LHCN-M2 (cell line): ENCODE data around the gene CACNB3. TPM values are rescaled to one million over a fixed set of nuclear protein-coding genes. Genes with fewer than 3 reads are reported as not detected.
A peak's percentile ranks its signal among the peaks of the same experiment; 100 is the strongest.
"Not testable (repeated sequence)": the region's sequence is repeated elsewhere in the genome, so short reads cannot be mapped to it uniquely, and the experiment has no call there.

Experiments used
- DNase-seq: peaks from one replicate; pipeline ENCODE4 v3.0.0-alpha.2; 2012; ENCODE audit warnings: low read depth
- total RNA-seq: library from RNA; depleted of rRNA; stranded (reverse); fragments of >200 nt; gene quantifications from 2 replicates; pipeline ENCODE4 v1.2.3, GENCODE V29; 2014; rRNA removed

Gene CACNB3
- total RNA-seq, 1 experiment from 2014 or later: 29.4 TPM

- DNase-seq: no peak
These were observed 36.2 kb downstream of the CACNB3 start for GRCh38 chr12:48854488-48854887.

DNA sequence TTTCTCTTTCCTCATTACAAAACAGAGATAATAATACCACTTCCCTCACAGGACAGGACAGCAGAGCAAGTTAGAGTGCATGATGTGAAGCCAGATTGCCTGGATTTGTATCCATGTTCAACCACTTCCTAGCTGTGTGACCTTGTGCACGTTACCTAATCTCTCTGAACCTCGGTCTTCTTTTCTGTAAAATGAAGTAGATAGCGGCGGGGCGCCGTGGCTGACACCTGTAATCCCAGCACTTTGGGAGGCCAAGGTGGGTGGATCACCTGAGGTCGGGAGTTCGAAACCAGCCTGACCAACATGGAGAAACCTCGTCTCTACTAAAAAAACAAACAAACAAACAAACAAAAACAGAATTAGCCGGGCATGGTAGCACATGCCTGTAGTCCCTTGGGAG lies 36.6 kb downstream of the CACNB3 start:
- not testable (repeated sequence) for DNase-seq

DNA sequence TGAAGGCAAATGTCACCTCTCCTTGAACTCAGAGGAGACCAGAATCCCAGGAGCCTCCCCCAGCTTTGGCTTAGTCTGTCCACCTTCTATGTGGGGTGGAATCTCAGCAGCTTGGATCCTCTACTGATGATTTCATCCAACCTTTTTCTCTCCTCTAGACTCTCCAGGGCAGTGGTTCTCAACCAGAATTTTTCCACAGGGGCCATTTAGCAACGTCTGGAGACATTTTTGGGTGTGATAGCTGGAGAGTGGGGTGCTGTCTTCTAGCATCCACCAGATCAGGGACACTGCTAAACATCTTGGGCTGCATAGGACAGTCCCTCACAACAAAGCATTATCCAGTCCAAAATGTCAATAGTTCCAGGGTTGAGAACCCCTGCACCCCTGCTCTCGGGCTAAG lies 38.1 kb downstream of the CACNB3 start:
- DNase-seq: no peak

GRCh38 chr12:48857278-48857994 lies 39.1 kb downstream of the CACNB3 start:
- no peak for DNase-seq

DNA sequence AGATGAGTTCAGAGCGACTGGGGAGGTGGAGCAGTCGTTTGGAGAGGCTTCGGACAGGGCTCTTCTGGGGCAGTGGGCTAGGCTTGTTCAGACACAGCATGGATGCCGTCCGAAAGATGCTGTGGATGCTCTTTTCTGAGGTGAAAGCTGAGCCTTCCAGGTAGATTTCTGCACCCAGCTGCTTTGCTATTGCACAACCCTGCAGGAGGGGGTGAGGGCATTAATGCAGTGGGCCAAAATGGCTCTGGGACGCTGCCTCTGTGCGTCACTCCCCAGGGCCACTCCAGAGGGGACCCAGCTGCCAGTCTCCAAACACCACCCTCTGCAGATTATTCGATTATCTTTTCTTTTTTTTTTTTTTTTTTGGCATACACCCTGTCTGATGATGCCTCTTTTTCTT lies 39.7 kb downstream of the CACNB3 start:
- no peak for DNase-seq

DNA sequence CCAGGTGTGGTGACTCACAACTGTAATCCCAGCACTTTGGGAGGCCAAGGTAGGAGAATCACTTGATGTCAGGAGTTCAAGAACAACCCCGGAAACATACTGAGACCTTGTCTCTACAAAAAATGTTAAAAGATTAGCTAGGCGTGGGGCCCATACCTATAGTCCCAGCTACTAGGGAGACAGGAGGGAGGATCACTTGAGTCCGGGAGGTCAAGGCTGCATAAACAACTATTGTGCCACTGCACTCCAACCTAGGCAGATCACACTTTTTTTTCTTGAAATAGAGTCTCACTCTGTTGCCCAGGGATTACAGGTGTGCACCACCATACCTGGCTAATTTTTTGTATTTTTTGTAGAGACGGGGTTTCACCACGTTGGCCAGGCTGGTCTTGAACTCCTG lies 41.3 kb downstream of the CACNB3 start:
- DNase-seq: no peak

DNA sequence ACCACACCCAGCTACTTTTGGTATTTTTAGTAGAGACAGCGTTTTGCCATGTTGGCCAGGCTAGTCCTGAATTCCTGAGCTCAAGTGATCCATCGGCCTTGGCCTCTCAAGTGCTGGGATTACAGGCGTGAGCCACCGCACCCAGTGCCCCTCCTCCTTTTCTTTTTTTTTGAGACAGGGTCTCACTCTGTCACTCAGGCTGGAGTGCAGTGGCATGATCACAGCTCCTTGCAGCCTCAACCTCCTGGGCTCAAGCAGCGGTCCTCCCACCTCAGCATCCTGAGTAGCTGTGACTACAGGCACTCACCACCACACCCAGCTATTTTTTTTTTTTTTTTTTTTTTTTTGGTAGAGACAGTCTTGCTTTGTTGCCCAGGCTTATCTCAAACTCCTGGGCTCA lies 41.9 kb downstream of the CACNB3 start:
- DNase-seq: not testable (repeated sequence)

DNA sequence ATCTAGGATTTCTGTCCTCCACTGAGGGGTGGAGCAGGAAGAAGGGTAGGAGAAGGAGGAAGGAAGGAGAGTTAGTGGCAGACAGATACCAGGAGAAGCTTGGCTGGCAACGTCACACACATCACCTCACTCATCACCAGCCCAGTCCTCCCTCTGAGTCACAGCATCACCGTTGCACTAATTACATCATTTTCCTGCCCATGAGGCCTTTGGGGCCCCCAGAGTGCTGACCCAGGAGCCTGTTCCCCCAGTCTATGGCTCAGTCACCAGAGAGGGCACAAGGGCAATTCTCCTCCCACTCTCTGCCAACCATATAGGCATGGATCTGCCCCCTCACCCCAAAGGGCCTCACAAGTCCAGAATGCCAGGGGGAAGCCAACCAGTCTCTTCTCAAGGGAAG lies 42.8 kb downstream of the CACNB3 start:
- no peak for DNase-seq

DNA sequence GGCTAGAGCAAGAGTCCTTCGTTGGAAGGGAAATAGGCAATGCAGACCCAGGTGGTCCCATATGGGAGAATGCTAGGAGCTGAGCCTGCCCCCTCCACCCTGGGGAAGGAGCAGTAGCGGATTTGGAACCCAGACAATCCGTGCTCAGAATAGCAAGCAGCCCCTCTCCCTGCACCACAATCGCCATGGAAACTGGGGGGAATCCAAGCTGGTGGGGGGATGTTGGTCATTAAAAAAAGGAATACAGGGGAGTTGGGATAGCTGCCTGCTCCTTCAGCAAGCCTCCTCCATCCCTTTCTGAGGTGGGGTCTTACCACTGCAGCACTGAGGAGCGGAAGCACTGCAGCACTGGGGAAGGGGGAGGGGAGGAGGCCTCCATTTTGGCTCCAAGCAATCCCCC lies 44.5 kb downstream of the CACNB3 start:
- DNase-seq: no peak

- DNase-seq: no peak
These were observed 45.0 kb downstream of the CACNB3 start for GRCh38 chr12:48863291-48863690.

DNA sequence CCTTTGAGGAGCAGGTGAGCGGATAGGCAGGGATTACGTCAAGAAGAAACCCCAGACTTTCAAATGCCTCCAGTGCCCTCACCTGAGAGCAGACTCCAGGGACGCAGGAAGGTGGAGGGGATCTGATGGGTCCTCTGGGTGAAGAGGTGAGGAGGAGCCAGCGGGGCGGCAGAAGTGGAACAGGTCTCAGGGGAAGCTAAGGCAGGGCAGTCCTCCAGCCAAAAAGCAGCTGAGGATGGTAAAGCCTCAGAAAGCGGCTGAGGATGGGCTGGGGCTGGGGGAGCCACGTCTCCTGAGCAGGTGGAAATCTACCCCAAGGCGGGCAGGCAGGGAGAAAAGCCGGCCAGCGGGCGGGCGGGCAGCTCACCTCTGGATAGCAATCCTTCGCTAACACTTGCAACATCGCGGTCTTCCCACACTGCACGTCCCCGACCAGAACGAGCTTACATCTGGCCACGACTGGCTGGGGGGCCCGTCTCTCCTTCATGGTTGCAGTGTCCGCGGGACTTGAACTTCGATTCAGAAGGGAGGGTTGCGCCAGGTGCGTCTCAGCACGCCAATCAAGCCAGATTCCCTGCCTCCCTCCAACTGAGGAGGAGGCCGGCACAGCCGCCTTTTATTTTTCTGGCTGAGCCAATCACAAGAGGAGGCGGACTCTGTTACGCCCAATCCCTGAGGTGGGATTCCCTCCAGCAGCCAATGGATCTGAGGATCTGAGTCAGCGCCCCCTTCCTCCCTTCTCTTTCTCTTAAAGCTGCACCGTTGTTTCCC lies 47.2 kb downstream of the CACNB3 start, which contains the start of gene RND1:
Gene RND1, minus strand, starts transcription at position 590 of the 771 bp plus-strand sequence. Its CDS starts 103 bp downstream, at position 487.
- peak; percentile 81 for DNase-seq

- no peak for DNase-seq
These were observed 47.9 kb downstream of the CACNB3 start for GRCh38 chr12:48866052-48866711.

DNA sequence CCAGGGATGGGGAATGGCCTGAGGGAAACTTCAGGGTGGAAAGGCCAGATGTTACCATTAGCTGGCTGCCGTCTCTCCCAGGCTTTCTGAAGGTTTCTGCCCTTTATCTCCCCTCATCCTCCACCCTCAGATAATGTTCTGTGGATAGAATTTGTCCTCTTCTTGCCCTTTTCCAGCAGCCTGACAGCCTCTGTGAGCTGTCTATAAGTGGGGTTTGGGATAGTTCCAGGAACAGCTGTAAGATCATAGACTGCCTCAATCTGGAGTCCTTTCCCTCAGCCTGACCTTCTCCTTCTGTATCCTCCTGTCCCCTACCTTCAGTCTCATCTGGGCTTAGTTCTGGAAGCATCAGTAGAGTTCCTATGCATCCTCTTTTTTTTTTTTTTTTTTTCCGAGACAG lies 50.2 kb downstream of the CACNB3 start:
- DNase-seq: no peak

GRCh38 chr12:48869191-48869590 lies 50.9 kb downstream of the CACNB3 start:
- DNase-seq: no peak

DNA sequence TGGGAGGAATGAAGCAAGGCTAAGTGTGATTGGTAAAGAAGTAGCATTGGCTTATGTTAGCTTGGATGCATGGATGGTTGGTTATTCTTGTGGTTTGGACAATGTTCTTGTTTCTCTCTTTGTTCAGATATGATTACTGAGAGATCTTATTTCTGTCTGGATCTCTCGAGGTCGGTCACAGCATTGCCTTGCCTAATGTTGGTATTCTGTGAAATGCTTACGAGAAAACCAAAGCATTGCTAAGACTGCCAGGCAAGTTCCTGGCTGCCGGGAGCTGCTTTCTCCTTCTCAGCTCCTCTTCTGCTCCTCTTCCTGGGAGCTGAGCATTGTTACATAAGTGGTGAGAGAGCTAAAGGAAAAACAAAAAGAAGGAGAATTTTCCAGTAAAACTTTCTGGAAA lies 54.8 kb downstream of the CACNB3 start:
- no peak for DNase-seq

- DNase-seq: not testable (repeated sequence)
These were observed 55.2 kb downstream of the CACNB3 start for GRCh38 chr12:48873534-48873933.

DNA sequence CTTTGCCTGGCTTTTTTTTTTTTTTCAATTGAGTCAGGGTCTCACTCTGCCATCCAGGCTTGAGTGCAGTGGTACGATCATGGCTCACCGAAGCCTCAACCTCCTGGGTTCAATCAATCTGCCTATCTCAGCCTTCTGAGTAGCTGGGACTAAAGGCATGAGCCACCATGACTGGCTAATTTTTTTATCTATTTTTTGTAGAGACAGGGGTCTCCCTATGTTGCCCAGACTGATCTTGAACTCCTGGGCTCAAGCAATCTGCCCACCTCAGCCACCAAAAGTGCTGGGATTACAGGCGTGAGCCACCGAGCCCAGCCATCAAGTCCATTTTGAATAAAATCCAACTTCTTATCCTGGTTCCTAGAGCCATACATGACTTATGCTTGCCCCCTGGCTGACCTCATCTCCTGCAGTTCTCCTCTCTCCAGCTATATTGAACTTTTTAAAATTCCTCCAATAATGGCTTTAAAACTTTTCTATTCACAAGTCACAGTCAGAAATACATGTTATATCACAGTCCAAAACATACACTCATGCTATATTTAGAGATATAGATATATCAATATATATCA lies 57.7 kb downstream of the CACNB3 start:
- no peak for DNase-seq

Other genes starting within 250 kb of the CACNB3 start
- not detected in 2 replicates for gene LALBA, start 248.4 kb upstream of the CACNB3 start, total RNA-seq
- 36.9 and 44.9 TPM in 2 replicates for gene KANSL2, start 136.3 kb upstream of the CACNB3 start, total RNA-seq
- gene CCNT1, start 101.8 kb upstream of the CACNB3 start, total RNA-seq: 25.2 and 40.9 TPM in 2 replicates
- 24.7 and 25.6 TPM in 2 replicates for gene ADCY6, start 29.4 kb upstream of the CACNB3 start, total RNA-seq
- gene DDX23, start 33.7 kb downstream of the CACNB3 start, total RNA-seq: 91.0 and 98.6 TPM in 2 replicates
- not detected in 2 replicates for gene RND1, start 47.4 kb downstream of the CACNB3 start, total RNA-seq
- 12.6 and 17.3 TPM in 2 replicates for gene FKBP11, start 107.0 kb downstream of the CACNB3 start, total RNA-seq
- 75.0 and 88.8 TPM in 2 replicates for gene ARF3, start 139.0 kb downstream of the CACNB3 start, total RNA-seq
- gene WNT10B, start 153.2 kb downstream of the CACNB3 start, total RNA-seq: 1.5 TPM in 1 of 2 replicates, not detected in the other
- not detected in 2 replicates for gene WNT1, start 159.8 kb downstream of the CACNB3 start, total RNA-seq
- gene DDN, start 180.9 kb downstream of the CACNB3 start, total RNA-seq: 0.06 and 0.52 TPM in 2 replicates
- 68.0 and 77.4 TPM in 2 replicates for gene PRKAG1, start 200.3 kb downstream of the CACNB3 start, total RNA-seq
- gene KMT2D, start 242.3 kb downstream of the CACNB3 start, total RNA-seq: 22.6 and 26.9 TPM in 2 replicates